Osteocyte (in vitro differentiated cells): Measurements from ENCODE around the gene NDUFAF4. TPM values are rescaled to one million over a fixed set of nuclear protein-coding genes. Genes with fewer than 3 reads are reported as not detected.

Source experiments
- DNase-seq: peaks from one replicate; pipeline ENCODE4 v3.0.0; 2021; ENCODE audit warnings: mixed read lengths; ENCODE audit not compliant: unreplicated experiment; ENCODE audit errors: extremely low spot score
- H3K27ac Mint-ChIP-seq: one replicate; pipeline ENCODE4 v1.8.0; 2021; ENCODE audit warnings: mild to moderate bottlenecking, mixed read lengths; ENCODE audit not compliant: unreplicated experiment
- H3K27me3 Mint-ChIP-seq: one replicate; pipeline ENCODE4 v1.8.0; 2021; ENCODE audit warnings: mixed read lengths; ENCODE audit not compliant: unreplicated experiment
- H3K36me3 Mint-ChIP-seq: one replicate; pipeline ENCODE4 v1.8.0; 2021; ENCODE audit warnings: mixed read lengths; ENCODE audit not compliant: unreplicated experiment
- H3K4me1 Mint-ChIP-seq: one replicate; pipeline ENCODE4 v1.8.0; 2021; ENCODE audit warnings: mixed read lengths; ENCODE audit not compliant: unreplicated experiment
- H3K4me3 Mint-ChIP-seq: one replicate; pipeline ENCODE4 v1.8.0; 2021; ENCODE audit warnings: mild to moderate bottlenecking, moderate library complexity, mixed read lengths; ENCODE audit not compliant: unreplicated experiment
- H3K9me3 Mint-ChIP-seq: one replicate; pipeline ENCODE4 v1.8.0; 2021; ENCODE audit warnings: mixed read lengths; ENCODE audit not compliant: unreplicated experiment
- CTCF ChIP-seq: fragments of 200-600 bp; sonication (generic); IDR thresholded peaks from 2 replicates; pipeline ENCODE4 v1.5.0; 2021; ENCODE audit warnings: antibody characterized with exemption, mild to moderate bottlenecking, moderate library complexity
- total RNA-seq: library from RNA; stranded (reverse); gene quantifications from 2 replicates; pipeline ENCODE4 v1.2.1, GENCODE V29; 2021

NDUFAF4 gene
- total RNA-seq, 1 donor from 2014 or later, result 21.6 TPM

GRCh38 chr6:96926425-96926824 is 28.7 kb upstream of the NDUFAF4 start:
- H3K36me3 Mint-ChIP-seq, result no peaks in the 10 kb centered on the region
- no peaks in the 10 kb centered on the region for H3K9me3 Mint-ChIP-seq
- H3K4me3 Mint-ChIP-seq, result no peak overlapping the region
- H3K27me3 Mint-ChIP-seq, result peaks cover 81% of the 10 kb centered on the region
- DNase-seq, result no peak
- no peak for TF ChIP-seq CTCF
- no peak overlapping the region for H3K27ac Mint-ChIP-seq
- peaks cover 8% of the 10 kb centered on the region for H3K4me1 Mint-ChIP-seq

DNA sequence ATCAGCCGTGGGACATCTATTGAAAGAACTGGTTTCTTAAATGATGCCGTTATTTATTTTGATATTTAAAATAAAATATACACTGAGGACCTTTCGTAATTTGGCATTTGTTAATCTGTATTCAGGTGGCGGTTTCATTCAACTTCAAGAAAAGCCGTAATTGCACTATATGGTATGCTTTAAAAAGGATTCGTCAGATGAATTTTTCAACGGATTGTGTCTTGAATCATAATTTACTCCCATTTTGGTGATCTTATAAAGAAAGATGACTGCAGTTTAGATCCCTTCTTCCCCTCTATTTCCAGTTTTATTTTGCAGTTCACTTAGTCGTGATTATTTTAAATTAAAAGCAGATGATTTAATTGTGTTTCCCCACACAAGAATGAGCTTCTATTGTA is 27.6 kb upstream of the NDUFAF4 start:
- H3K27me3 Mint-ChIP-seq, result peaks cover 84% of the 10 kb centered on the region
- H3K36me3 Mint-ChIP-seq, result no peaks in the 10 kb centered on the region
- no peak overlapping the region for H3K27ac Mint-ChIP-seq
- peak overlapping the region; percentile 80 for H3K4me3 Mint-ChIP-seq
- H3K9me3 Mint-ChIP-seq, result no peaks in the 10 kb centered on the region
- no peak for DNase-seq
- peaks cover 8% of the 10 kb centered on the region for H3K4me1 Mint-ChIP-seq
- no peak for TF ChIP-seq CTCF

DNA sequence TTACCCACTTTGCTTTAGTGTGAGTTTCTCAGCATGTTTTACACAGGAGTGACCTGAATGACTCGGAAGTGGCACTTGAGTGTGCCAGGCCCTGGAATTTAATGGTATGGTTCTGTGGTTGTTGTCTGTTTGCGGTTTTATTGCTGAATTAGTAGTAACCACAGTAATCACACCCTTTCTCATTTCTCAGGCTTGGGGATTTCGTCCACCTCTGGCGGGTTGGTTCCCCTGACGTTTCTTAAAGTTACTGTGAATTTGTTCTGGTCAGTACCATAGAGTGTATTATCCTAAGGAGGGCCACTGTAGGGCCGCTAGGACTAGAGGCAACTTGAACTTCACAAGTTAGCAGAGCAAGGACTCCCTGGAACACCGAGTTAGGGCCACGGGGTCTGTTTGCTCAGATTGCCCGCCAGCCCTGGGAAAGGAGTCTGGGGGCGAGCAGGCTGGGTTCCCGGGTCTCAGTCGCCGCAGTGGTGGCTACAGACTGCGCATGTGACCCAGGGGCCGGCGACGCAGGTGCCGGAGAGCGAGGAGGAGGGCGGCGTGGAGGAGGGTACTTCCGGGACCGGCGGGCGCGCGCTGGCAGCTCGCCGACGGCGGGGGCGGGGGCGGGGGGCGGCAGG is 26.3 kb upstream of the NDUFAF4 start:
- Mint-ChIP-seq H3K4me3 (peak overlapping the region; percentile 88), H3K9me3 (no peaks in the 10 kb centered on the region), H3K27ac (peak overlapping the region; percentile 76), H3K4me1 (peaks cover 8% of the 10 kb centered on the region), H3K36me3 (no peaks in the 10 kb centered on the region), H3K27me3 (peaks cover 80% of the 10 kb centered on the region)
- DNase-seq, result no peak
- TF ChIP-seq CTCF, result no peak

DNA sequence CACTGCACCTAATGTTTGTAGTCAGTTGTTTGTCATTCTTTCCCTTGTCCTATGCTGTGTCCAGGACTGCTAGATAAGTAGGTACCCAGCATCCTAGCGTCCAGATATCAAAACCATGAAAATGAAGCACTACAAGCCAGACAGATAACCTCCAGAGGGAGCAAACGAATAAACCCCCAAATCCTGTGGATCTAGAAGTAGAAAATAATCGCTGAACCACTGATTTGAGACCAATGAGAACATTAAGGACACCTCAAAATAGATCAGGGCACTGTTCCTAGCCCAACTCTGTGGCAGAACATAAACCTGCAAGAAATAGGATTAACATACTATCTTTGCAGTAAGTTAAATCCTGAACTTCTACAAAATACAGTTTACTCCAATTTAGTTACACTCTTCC is 25.7 kb upstream of the NDUFAF4 start:
- Mint-ChIP-seq H3K27me3 (peaks cover 76% of the 10 kb centered on the region), H3K36me3 (no peaks in the 10 kb centered on the region), H3K9me3 (no peaks in the 10 kb centered on the region), H3K27ac (no peak overlapping the region), H3K4me1 (peaks cover 8% of the 10 kb centered on the region), H3K4me3 (peak overlapping the region; percentile 88)
- no peak for TF ChIP-seq CTCF
- DNase-seq, result no peak

- Mint-ChIP-seq H3K27ac (no peak overlapping the region), H3K4me3 (no peak overlapping the region), H3K9me3 (no peaks in the 10 kb centered on the region), H3K4me1 (no peaks in the 10 kb centered on the region), H3K36me3 (no peaks in the 10 kb centered on the region), H3K27me3 (peaks cover 70% of the 10 kb centered on the region)
- no peak for TF ChIP-seq CTCF
- DNase-seq, result no peak
Measured at GRCh38 chr6:96917098-96917497, 19.4 kb upstream of the NDUFAF4 start.
